ENCODE results near the gene AFM.

AFM gene

GRCh38 chr4:73451981-73452747 lies 29.4 kb upstream of the AFM start:
- no peak for DNase-seq

GRCh38 chr4:73452953-73453700 lies 28.4 kb upstream of the AFM start:
- no peak for DNase-seq

- no peak for DNase-seq
Observed at GRCh38 chr4:73453701-73454005, 27.9 kb upstream of the AFM start.

GRCh38 chr4:73454920-73455319 lies 26.6 kb upstream of the AFM start:
- no peak for DNase-seq

GRCh38 chr4:73456177-73457022 lies 25.1 kb upstream of the AFM start:
- DNase-seq, result no peak

- DNase-seq, result no peak
Observed at GRCh38 chr4:73458184-73459047, 23.1 kb upstream of the AFM start.

GRCh38 chr4:73459048-73459421 lies 22.5 kb upstream of the AFM start:
- no peak for DNase-seq

GRCh38 chr4:73460913-73461522 lies 20.5 kb upstream of the AFM start:
- no peak for DNase-seq

GRCh38 chr4:73468170-73468569 lies 13.4 kb upstream of the AFM start:
- DNase-seq, result no peak

GRCh38 chr4:73470728-73471127 lies 10.8 kb upstream of the AFM start:
- no peak for DNase-seq

GRCh38 chr4:73477176-73477575 lies 4.4 kb upstream of the AFM start:
- no peak for DNase-seq

- no peak for DNase-seq
Observed at GRCh38 chr4:73479323-73479722, 2.2 kb upstream of the AFM start.

GRCh38 chr4:73485085-73485484 lies 3.5 kb downstream of the AFM start:
- no peak for DNase-seq

- no peak for DNase-seq
Observed at GRCh38 chr4:73485596-73485995, 4.1 kb downstream of the AFM start.

- no peak for DNase-seq
Observed at GRCh38 chr4:73486497-73486896, 5.0 kb downstream of the AFM start.

GRCh38 chr4:73487233-73487632 lies 5.7 kb downstream of the AFM start:
- DNase-seq, result no peak

GRCh38 chr4:73499996-73500765 lies 18.6 kb downstream of the AFM start:
- DNase-seq, result no peak

GRCh38 chr4:73501664-73502265 lies 20.2 kb downstream of the AFM start:
- no peak for DNase-seq

- no peak for DNase-seq
Observed at GRCh38 chr4:73505567-73505966, 24.0 kb downstream of the AFM start.

- no peak for DNase-seq
Observed at GRCh38 chr4:73507541-73507940, 26.0 kb downstream of the AFM start.

- no peak for DNase-seq
Observed at GRCh38 chr4:73508651-73509050, 27.1 kb downstream of the AFM start.

Data from stimulated activated CD8-positive, alpha-beta memory T cell treated with anti-CD3 and anti-CD28 coated beads, Interleukin-4, amount 100 ng/mL, for 48 hours (primary cell).